ENCODE data around the gene YIPF7.

Gene YIPF7

GRCh38 chr4:44674471-44674870, 23.0 kb upstream of the YIPF7 start:
- no peak for TF ChIP-seq ZFX (IDR thresholded peaks at IDR 0.05; ENCODE audit: borderline replicate concordance)

GRCh38 chr4:44671636-44672035, 20.2 kb upstream of the YIPF7 start:
- no peak overlapping the region for H3K27ac ChIP-seq
- no peak for TF ChIP-seq ZFX (IDR thresholded peaks at IDR 0.05; ENCODE audit: borderline replicate concordance)
- TF ChIP-seq, protein P1, sequence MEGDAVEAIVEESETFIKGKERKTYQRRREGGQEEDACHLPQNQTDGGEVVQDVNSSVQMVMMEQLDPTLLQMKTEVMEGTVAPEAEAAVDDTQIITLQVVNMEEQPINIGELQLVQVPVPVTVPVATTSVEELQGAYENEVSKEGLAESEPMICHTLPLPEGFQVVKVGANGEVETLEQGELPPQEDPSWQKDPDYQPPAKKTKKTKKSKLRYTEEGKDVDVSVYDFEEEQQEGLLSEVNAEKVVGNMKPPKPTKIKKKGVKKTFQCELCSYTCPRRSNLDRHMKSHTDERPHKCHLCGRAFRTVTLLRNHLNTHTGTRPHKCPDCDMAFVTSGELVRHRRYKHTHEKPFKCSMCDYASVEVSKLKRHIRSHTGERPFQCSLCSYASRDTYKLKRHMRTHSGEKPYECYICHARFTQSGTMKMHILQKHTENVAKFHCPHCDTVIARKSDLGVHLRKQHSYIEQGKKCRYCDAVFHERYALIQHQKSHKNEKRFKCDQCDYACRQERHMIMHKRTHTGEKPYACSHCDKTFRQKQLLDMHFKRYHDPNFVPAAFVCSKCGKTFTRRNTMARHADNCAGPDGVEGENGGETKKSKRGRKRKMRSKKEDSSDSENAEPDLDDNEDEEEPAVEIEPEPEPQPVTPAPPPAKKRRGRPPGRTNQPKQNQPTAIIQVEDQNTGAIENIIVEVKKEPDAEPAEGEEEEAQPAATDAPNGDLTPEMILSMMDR (IDR thresholded peaks at IDR 0.05) = no peak

More at GRCh38 chr4:44674471-44674870, 23.0 kb upstream of the YIPF7 start:
- H3K27ac ChIP-seq = no peak overlapping the region

DNA sequence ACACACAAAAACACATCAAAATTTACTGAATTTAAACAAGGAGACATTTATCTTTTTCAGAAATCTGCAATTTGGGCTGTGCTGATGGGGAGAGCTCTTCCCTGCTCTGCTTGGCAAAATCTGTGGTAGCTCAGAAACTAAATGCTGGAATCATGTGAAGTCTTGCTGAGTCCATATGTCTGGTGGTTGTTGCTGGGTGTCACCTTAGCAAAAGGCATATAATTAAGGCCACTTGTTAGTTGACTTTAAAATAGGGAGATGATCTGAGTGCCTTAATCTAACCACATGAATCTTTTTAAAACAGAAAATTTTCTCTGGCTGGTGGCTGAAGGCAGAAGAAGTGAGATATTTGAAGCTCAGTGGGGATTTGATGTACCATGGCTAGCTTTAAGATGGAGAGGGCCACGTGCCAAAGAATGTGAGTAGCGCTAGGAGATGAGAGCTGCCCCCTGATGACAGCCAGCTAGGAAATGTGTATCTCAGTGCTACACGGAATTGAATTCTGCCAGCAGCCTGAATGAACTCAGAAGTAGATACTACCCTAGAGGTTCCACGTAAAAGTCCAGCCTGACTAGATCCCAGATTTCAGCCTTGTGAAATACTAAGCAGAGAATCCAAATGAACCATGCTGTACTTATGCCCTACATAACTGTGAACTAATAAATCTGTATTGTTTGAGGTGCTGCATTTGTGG, 19.2 kb upstream of the YIPF7 start:
- TF ChIP-seq ZFX (IDR thresholded peaks at IDR 0.05; ENCODE audit: borderline replicate concordance) = no peak
- TF ChIP-seq, protein P1 (IDR thresholded peaks at IDR 0.05) = no peak
- no peak overlapping the region for H3K27ac ChIP-seq

GRCh38 chr4:44668526-44668925, 17.1 kb upstream of the YIPF7 start:
- H3K27ac ChIP-seq = no peak overlapping the region
- TF ChIP-seq ZFX (IDR thresholded peaks at IDR 0.05; ENCODE audit: borderline replicate concordance) = no peak
- TF ChIP-seq, protein P1 (IDR thresholded peaks at IDR 0.05) = no peak

- TF ChIP-seq, protein P1 (IDR thresholded peaks at IDR 0.05) = no peak
- no peak for TF ChIP-seq ZFX (IDR thresholded peaks at IDR 0.05; ENCODE audit: borderline replicate concordance)
- H3K27ac ChIP-seq = no peak overlapping the region
Measured at GRCh38 chr4:44663539-44664263, 12.3 kb upstream of the YIPF7 start.

DNA sequence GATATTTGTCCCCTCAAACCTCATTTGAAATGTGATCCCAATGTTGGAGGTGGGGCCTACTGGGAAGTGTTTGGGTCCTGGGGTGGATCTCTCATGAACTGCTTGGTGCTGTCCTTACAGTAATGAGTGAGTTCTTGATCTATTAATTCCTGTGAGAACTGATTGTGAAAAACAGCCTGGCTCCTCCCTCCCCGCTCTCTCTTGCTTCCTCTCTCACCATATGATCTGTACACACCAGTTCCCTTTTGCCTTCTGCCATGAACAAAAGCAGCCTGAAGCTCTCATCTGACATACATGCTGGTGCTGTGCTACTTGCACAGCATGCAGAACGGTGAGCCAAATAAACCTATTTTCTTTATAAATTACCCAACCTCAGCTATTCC, 11.2 kb upstream of the YIPF7 start:
- TF ChIP-seq ZFX (IDR thresholded peaks at IDR 0.05; ENCODE audit: borderline replicate concordance) = no peak
- TF ChIP-seq, protein P1 (IDR thresholded peaks at IDR 0.05) = no peak
- H3K27ac ChIP-seq = no peak overlapping the region

DNA sequence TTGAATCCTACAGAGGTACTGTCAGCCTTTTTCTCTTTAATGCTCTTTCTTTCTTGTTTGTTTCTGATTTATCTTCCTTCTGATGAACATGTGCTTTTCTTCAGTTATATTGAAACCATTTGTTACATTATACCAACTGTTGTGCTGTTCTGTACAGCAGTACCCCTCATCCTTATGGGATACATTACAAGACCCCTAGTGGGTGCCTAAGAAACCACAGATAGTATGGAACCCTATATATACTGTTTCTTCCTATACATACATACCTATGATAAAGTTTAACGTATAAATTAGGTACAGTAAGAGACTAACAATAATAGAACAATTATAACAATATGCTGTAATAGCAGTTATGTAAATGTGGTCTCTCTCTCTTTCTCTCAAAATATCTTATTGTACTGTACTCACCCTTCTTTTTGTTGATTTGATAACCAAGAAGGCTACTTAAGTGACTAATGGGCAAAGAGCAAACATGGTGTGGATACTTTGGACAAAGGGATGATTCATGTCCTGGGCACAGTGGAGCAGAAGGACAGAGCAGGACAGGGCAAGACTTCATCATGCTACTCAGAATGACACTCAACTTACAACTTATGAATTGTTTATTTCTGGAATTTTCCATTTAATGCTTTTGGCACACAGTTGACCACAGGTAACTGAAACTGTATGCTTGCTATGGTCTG, 10.7 kb upstream of the YIPF7 start:
- TF ChIP-seq, protein P1 (IDR thresholded peaks at IDR 0.05) = no peak
- TF ChIP-seq ZFX (IDR thresholded peaks at IDR 0.05; ENCODE audit: borderline replicate concordance) = no peak
- no peak overlapping the region for H3K27ac ChIP-seq

Data from 22Rv1 (cell line).